AG04449 (cell line): Measurements from ENCODE around the gene AKAP8.

Experiments
- CTCF ChIA-PET: fragments of 350-600 bp; formaldehyde crosslinking; extraction: SDS; loops from one replicate; lab custom pipeline; 2021; ENCODE audit warnings: antibody characterized with exemption; lab: Yijun Ruan, JAX
- POLR2A ChIA-PET: fragments of 400-600, 350-600 bp; formaldehyde crosslinking; extraction: SDS; loops from one replicate; lab custom pipeline; 2020; ENCODE audit warnings: antibody characterized with exemption, inconsistent platforms; lab: Yijun Ruan, JAX
- DNase-seq: peaks from one replicate; pipeline ENCODE4 v3.0.0-alpha.2; 2010; ENCODE audit warnings: low read depth, low spot score
- H3K4me3 ChIP-seq: 2 replicates; pipeline ENCODE4 v1.5.1; 2011; ENCODE audit warnings: low read depth, mild to moderate bottlenecking, control low read depth, low read length
- CTCF ChIP-seq: IDR thresholded peaks from one replicate; pipeline ENCODE4 v1.5.1; 2011; ENCODE audit warnings: mild to moderate bottlenecking, moderate library complexity, low read length, control low read depth, inconsistent platforms; ENCODE audit not compliant: insufficient read depth; ENCODE audit errors: missing control alignments

AKAP8 gene

DNA sequence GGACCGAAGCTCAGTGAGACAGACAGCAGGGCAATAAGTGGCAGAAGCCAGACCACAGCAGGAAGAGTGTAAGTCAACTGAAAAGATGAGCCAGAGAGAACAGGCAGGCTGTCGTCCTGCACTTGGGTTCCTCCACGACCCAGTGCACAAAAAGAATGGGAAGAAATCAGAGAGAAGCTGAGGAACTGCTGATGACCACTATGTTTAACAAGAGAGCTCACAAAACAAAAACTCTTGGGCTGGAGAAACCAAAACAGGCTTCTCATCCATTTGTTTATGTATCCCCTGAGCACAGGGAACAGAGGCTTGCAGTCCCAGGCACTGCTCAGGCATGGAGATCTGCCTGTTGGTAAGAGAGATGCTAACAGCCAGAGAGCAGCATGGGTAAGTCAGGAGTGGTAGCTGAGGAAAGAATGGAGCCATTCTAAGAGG is 25.2 kb upstream of the AKAP8 start:
- no peak for DNase-seq
- H3K4me3 ChIP-seq: no peak overlapping the region
- POLR2A ChIA-PET: no interaction called here
- CTCF ChIA-PET: no interaction called here
- TF ChIP-seq CTCF: no peak

DNA sequence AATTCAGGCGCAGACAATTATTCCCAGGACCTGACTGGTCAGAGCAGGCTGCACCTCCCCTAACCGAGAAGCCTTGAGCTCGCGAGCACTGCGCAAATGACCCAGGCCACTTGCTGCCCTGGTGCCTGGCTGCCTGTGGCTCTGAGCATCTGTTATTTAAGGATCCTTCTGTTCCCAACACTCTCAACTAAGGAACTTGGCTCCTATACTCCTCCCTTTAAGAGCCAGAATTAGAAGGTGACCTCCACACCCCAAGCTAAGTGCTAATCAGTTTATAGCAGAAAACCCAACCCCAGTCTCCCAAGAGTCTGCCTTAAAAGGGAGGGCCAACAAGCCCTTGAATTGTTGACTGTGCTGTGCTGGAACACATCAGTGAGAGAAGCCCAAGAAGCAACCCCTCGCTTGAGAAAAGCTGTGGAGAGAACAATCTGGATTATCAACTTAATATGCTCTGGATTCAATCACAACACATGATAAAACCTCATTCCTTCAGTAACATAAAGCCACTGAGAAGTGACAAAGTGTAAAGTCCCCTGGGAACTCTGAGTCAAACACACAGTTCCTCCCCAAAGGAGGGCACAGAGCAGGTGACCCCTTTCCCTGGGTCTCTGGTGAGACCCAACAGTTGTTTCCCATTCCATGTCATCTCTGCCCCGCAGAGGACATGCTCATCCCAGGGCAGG is 24.7 kb upstream of the AKAP8 start:
- POLR2A ChIA-PET: interaction anchor here (0.6 kb wide), 1 partner anchor 52 kb away, joined by 3 read pairs; no protein-coding TSS in a partner anchor
- no peak for TF ChIP-seq CTCF
- no peak overlapping the region for H3K4me3 ChIP-seq
- no peak for DNase-seq
- CTCF ChIA-PET: no interaction called here

- ChIA-PET CTCF (no interaction called here), POLR2A (no interaction called here)
- no peak for TF ChIP-seq CTCF
- no peak overlapping the region for H3K4me3 ChIP-seq
- DNase-seq: no peak
Observed at GRCh38 chr19:15403151-15403531, 23.6 kb upstream of the AKAP8 start.

- CTCF ChIA-PET: no interaction called here
- POLR2A ChIA-PET: no interaction called here
- TF ChIP-seq CTCF: no peak
- no peak overlapping the region for H3K4me3 ChIP-seq
- no peak for DNase-seq
Observed at GRCh38 chr19:15402411-15403150, 23.0 kb upstream of the AKAP8 start.

DNA sequence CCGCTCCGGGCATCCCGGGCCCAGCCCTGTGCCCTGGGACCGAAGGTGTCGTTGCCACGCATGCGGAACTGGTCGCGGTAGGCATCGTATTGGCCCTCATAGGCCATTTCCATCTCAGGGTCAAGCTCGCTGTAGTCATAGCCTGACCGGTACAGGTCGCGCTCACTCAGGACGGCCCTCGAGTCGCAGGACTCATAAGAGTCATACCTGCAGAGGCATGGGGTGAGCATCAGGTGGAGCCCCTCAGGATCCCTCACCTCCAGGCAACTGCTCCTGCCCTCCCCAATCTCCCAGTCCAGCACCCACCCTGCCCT is 21.8 kb upstream of the AKAP8 start:
- no peak for DNase-seq
- H3K4me3 ChIP-seq: no peak overlapping the region
- TF ChIP-seq CTCF: no peak
- ChIA-PET CTCF (interaction anchor here (1.1 kb wide), 1 partner anchor 15 kb away, joined by 3 read pairs; no protein-coding TSS in a partner anchor), POLR2A (no interaction called here)
